IMR-90 (cell line): Measurements from ENCODE around the gene ILF2. TPM values are rescaled to one million over a fixed set of nuclear protein-coding genes. Genes with fewer than 3 reads are reported as not detected.

ENCODE experiments used
- ATAC-seq: fragments of 200-7000 bp; cut with Tn5 transposase; 2 replicates; pipeline ENCODE4 v1.9.1; 2020; ENCODE audit warnings: low read depth, mild to moderate bottlenecking, moderate library complexity
- BruUV-seq: library from RNA; stranded (reverse); fragments of 400-500 nt; replicated peaks from 2 replicates; lab custom pipeline; 2021; lab: Mats Ljungman, UMichigan
- CTCF ChIA-PET: fragments of 300-600 bp; formaldehyde crosslinking; extraction: SDS; loops from one replicate; lab custom pipeline; 2021; ENCODE audit warnings: antibody characterized with exemption; lab: Yijun Ruan, JAX
- POLR2A ChIA-PET: fragments of 300-600 bp; sonication (Branson Sonifier 250); formaldehyde crosslinking; loops from one replicate; lab custom pipeline; 2022; ENCODE audit warnings: antibody characterized with exemption; ENCODE audit not compliant: unreplicated experiment; lab: Charles Lee
- DNase-seq: peaks from one replicate; pipeline ENCODE4 v3.0.0; 2013
- H2AFZ ChIP-seq: replicated peaks from 2 replicates; pipeline ENCODE3; 2013; ENCODE audit warnings: low read length, mild to moderate bottlenecking; ENCODE audit not compliant: poor library complexity
- H2AK5ac ChIP-seq: 2 replicates; pipeline ENCODE4 v1.6.1; 2013; ENCODE audit warnings: low read depth, low read length, inconsistent platforms
- H2AK9ac ChIP-seq: replicated peaks from 2 replicates; pipeline ENCODE3; 2013; ENCODE audit warnings: mild to moderate bottlenecking, low read depth, low read length, moderate library complexity; ENCODE audit not compliant: poor library complexity
- H2BK120ac ChIP-seq: 2 replicates; pipeline ENCODE4 v1.6.1; 2013; ENCODE audit warnings: low read depth, low read length, inconsistent platforms
- H2BK15ac ChIP-seq: 3 replicates; pipeline ENCODE4 v1.6.1; 2013; ENCODE audit warnings: low read depth, low read length, inconsistent platforms
- H2BK20ac ChIP-seq: 2 replicates; pipeline ENCODE4 v1.6.1; 2013; ENCODE audit warnings: low read depth, mild to moderate bottlenecking, inconsistent platforms, low read length, moderate library complexity
- H2BK5ac ChIP-seq: 2 replicates; pipeline ENCODE4 v1.6.1; 2013; ENCODE audit warnings: mild to moderate bottlenecking, low read depth, low read length, inconsistent platforms; ENCODE audit not compliant: poor library complexity, severe bottlenecking
- H3K14ac ChIP-seq: replicated peaks from 2 replicates; pipeline ENCODE4 v1.6.1; 2013; ENCODE audit warnings: low read depth, low read length, inconsistent platforms
- H3K18ac ChIP-seq: 2 replicates; pipeline ENCODE4 v1.6.1; 2013; ENCODE audit warnings: low read depth, low read length, control low read depth
- H3K23ac ChIP-seq: 2 replicates; pipeline ENCODE4 v1.6.1; 2013; ENCODE audit warnings: low read depth, low read length, inconsistent platforms
- H3K27ac ChIP-seq: 2 replicates; pipeline ENCODE4 v1.5.1; 2013; ENCODE audit warnings: mild to moderate bottlenecking, control low read depth, low read length; ENCODE audit not compliant: insufficient read depth
- H3K27me3 ChIP-seq: 2 replicates; pipeline ENCODE4 v1.6.1; 2013; ENCODE audit warnings: low read length; ENCODE audit not compliant: control insufficient read depth, insufficient read depth
- H3K36me3 ChIP-seq: 2 replicates; pipeline ENCODE4 v1.6.1; 2013; ENCODE audit warnings: low read length, mixed read lengths; ENCODE audit not compliant: control insufficient read depth, insufficient read depth
- H3K4ac ChIP-seq: 2 replicates; pipeline ENCODE4 v1.6.1; 2013; ENCODE audit warnings: low read depth, low read length, inconsistent platforms
- H3K4me1 ChIP-seq: 2 replicates; pipeline ENCODE4 v1.6.1; 2013; ENCODE audit warnings: low read length, mixed read lengths; ENCODE audit not compliant: control insufficient read depth, insufficient read depth
- H3K4me2 ChIP-seq: 2 replicates; pipeline ENCODE4 v1.6.1; 2013; ENCODE audit warnings: low read depth, mild to moderate bottlenecking, control low read depth, low read length, moderate library complexity
- H3K4me3 ChIP-seq: 2 replicates; pipeline ENCODE4 v1.5.1; 2013; ENCODE audit warnings: low read depth, mild to moderate bottlenecking, control low read depth, low read length, moderate library complexity; ENCODE audit not compliant: insufficient read depth
- H3K56ac ChIP-seq: 2 replicates; pipeline ENCODE4 v1.6.1; 2013; ENCODE audit warnings: low read length, inconsistent platforms; ENCODE audit not compliant: insufficient read depth; ENCODE audit errors: extremely low read depth
- H3K79me1 ChIP-seq, 2 experiments: 2 replicates each; pipeline ENCODE4 v1.6.1; 2013; ENCODE audit warnings: low read length in 2 of 2, inconsistent platforms in 1 of 2, low read depth in 1 of 2
- H3K9ac ChIP-seq: 2 replicates; pipeline ENCODE4 v1.6.1; 2013; ENCODE audit warnings: low read depth, low read length, control low read depth
- H3K9me1 ChIP-seq: 2 replicates; pipeline ENCODE4 v1.6.1; 2013; ENCODE audit warnings: low read length, inconsistent platforms; ENCODE audit not compliant: insufficient read depth
- H3K9me3 ChIP-seq: 2 replicates; pipeline ENCODE4 v1.6.1; 2013; ENCODE audit warnings: low read length; ENCODE audit not compliant: control insufficient read depth, insufficient read depth
- H4K20me1 ChIP-seq: 2 replicates; pipeline ENCODE4 v1.6.1; 2013; ENCODE audit warnings: low read length, inconsistent platforms; ENCODE audit not compliant: insufficient read depth
- H4K5ac ChIP-seq: 2 replicates; pipeline ENCODE4 v1.6.1; 2013; ENCODE audit warnings: mild to moderate bottlenecking, low read depth, low read length, control low read depth
- H4K8ac ChIP-seq, 2 experiments: 2 replicates each; pipeline ENCODE4 v1.6.1; 2013; ENCODE audit warnings: low read depth in 2 of 2, low read length in 2 of 2, control low read depth in 1 of 2, inconsistent platforms in 1 of 2
- H4K91ac ChIP-seq: 2 replicates; pipeline ENCODE4 v1.6.1; 2013; ENCODE audit warnings: low read depth, low read length, inconsistent platforms; ENCODE audit not compliant: insufficient read depth
- BHLHE40 ChIP-seq: fragments of 150-350 bp; IDR thresholded peaks from 2 replicates; pipeline ENCODE4 v1.6.1; 2016; ENCODE audit warnings: mild to moderate bottlenecking, low read depth, low read length
- CEBPB ChIP-seq: IDR thresholded peaks from 2 replicates; pipeline ENCODE4 v1.6.1; 2012; ENCODE audit warnings: low read depth, low read length, improper control_type of control experiment
- CHD1 ChIP-seq: IDR thresholded peaks from 2 replicates; pipeline ENCODE4 v1.6.1; 2012; ENCODE audit warnings: low read depth, low read length, improper control_type of control experiment
- CTCF ChIP-seq: conservative IDR thresholded peaks from 2 replicates; pipeline ENCODE4 v1.5.1; 2012; ENCODE audit warnings: mild to moderate bottlenecking, low read depth, low read length, improper control_type of control experiment
- ELK1 ChIP-seq: fragments of 150-350 bp; IDR thresholded peaks from 2 replicates; pipeline ENCODE4 v1.6.1; 2016; ENCODE audit warnings: low read depth, mild to moderate bottlenecking, low read length, moderate library complexity, borderline replicate concordance
- MAFK ChIP-seq: IDR thresholded peaks from 2 replicates; pipeline ENCODE4 v1.6.1; 2012; ENCODE audit warnings: low read depth, low read length, improper control_type of control experiment
- MAZ ChIP-seq: IDR thresholded peaks from 2 replicates; pipeline ENCODE4 v1.6.1; 2012; ENCODE audit warnings: low read depth, mild to moderate bottlenecking, low read length, improper control_type of control experiment, moderate library complexity, borderline replicate concordance
- MXI1 ChIP-seq: IDR thresholded peaks from 2 replicates; pipeline ENCODE4 v1.6.1; 2012; ENCODE audit warnings: low read depth, mild to moderate bottlenecking, low read length, moderate library complexity, borderline replicate concordance
- NFE2L2 ChIP-seq: fragments of 150-350 bp; IDR thresholded peaks from 2 replicates; pipeline ENCODE4 v1.6.1; 2016; ENCODE audit warnings: low read depth, mild to moderate bottlenecking, low read length
- POLR2A ChIP-seq: IDR thresholded peaks from 2 replicates; pipeline ENCODE4 v1.6.1; 2012; ENCODE audit warnings: mild to moderate bottlenecking, low read depth, low read length
- RAD21 ChIP-seq: IDR thresholded peaks from 2 replicates; pipeline ENCODE4 v1.6.1; 2012; ENCODE audit warnings: low read length, improper control_type of control experiment
- RCOR1 ChIP-seq: IDR thresholded peaks from 2 replicates; pipeline ENCODE4 v1.6.1; 2012; ENCODE audit warnings: mild to moderate bottlenecking, low read length, improper control_type of control experiment; ENCODE audit not compliant: insufficient replicate concordance
- RFX5 ChIP-seq: IDR thresholded peaks from 2 replicates; pipeline ENCODE4 v1.8.0; 2012; ENCODE audit warnings: low read depth, mild to moderate bottlenecking, low read length, moderate library complexity
- USF2 ChIP-seq: fragments of 150-350 bp; IDR thresholded peaks from 2 replicates; pipeline ENCODE4 v1.6.1; 2017; ENCODE audit warnings: mild to moderate bottlenecking, antibody characterized with exemption, low read length, low read depth
- WGBS, 2 experiments: methylation state at CpG; one replicate each; pipeline versions ENCODE4 v1.1.5 to v1.1.7; 2013; ENCODE audit warnings: missing lambda C conversion rate in 2 of 2; ENCODE audit not compliant: insufficient read length in 1 of 2; ENCODE audit errors: extremely low coverage in 2 of 2; 5-methylcytosine and 5-hydroxymethylcytosine counted together
- dilution Hi-C: fragments of 300-500 bp; cut with HindIII; formaldehyde crosslinking; loops from one replicate; pipeline ENCODE4 v1.14.3; 2018; ENCODE audit warnings: low sequenced_read_pairs; ENCODE audit not compliant: unreplicated experiment
- in situ Hi-C: fragments of 300-500 bp; cut with MboI; formaldehyde crosslinking; loops from 3 replicates; pipeline ENCODE4 v1.14.3; 2019; ENCODE audit warnings: low sequenced_read_pairs, inconsistent platforms, mixed read lengths
- intact Hi-C: fragments of 100-400 bp; cut with micrococcal nuclease; formaldehyde crosslinking; loops from 2 replicates; pipeline ENCODE4 v1.10.0; 2022
- polyA plus RNA-seq, 3 experiments: library from polyadenylated mRNA; depleted of rRNA; stranded (reverse); fragments of >200 nt; gene quantifications; 2 replicates each; pipeline ENCODE4 v1.2.3, GENCODE V29; 2012; ENCODE audit warnings: low replicate concordance in 1 of 3
- total RNA-seq: library from RNA; depleted of rRNA; stranded (reverse); fragments of >200 nt; gene quantifications from 2 replicates; pipeline ENCODE4 v1.2.3, GENCODE V29; 2012

ILF2 gene
- total and polyA plus RNA-seq, 2 of the 4 experiments (the other 2 are of a cell fraction): 273 to 504 TPM

- Histone ChIP-seq H2AK9ac (peak overlapping the region; percentile 71), H3K4ac (0 out of 2 replicates have a peak overlapping the region, but pooled peaks have one; percentile 28), H4K91ac (peak overlapping the region; percentile 27; the same call in 1 of the 2 replicates), H2AFZ (no peak overlapping the region), H3K36me3 (0 out of 2 replicates have a peak, but pooled peaks cover 5% of the 10 kb centered on the region), H3K14ac (no peak overlapping the region), H3K18ac (no peak overlapping the region), H3K4me3 (no peak overlapping the region), H3K27me3 (no peaks in the 10 kb centered on the region), H3K9ac (no peak overlapping the region), H4K5ac (no peak overlapping the region), H2BK15ac (peak overlapping the region; percentile 22; the same call in 1 of the 3 replicates), H3K9me3 (no peaks in the 10 kb centered on the region), H3K4me2 (no peak overlapping the region), H3K56ac (no peak overlapping the region), H4K8ac (no peak overlapping the region), H3K4me1 (peaks cover 16% of the 10 kb centered on the region), H3K27ac (no peak overlapping the region), H3K23ac (no peak overlapping the region), H2BK5ac (no peak overlapping the region), H2BK120ac (no peak overlapping the region), H2AK5ac (peak overlapping the region; percentile 32), H4K20me1 (peaks cover 4% of the 10 kb centered on the region; the same call in 1 of the 2 replicates), H3K79me1 (peaks cover 20 to 34% of the 10 kb centered on the region in 2 experiments), H3K9me1 (peaks cover 24% of the 10 kb centered on the region), H2BK20ac (no peak overlapping the region)
- ChIA-PET POLR2A (interaction anchor here (0.6 kb wide), 1 partner anchor 61 kb away, joined by 4 read pairs; no protein-coding TSS in a partner anchor), CTCF (interaction anchor here (0.9 kb wide), 1 partner anchor 119 kb away, joined by 3 read pairs; no protein-coding TSS in a partner anchor)
- dilution Hi-C loops (no loop called here), intact Hi-C loops (loop anchor here (5.0 kb wide), 1 partner anchor 97 kb away; no protein-coding TSS in a partner anchor), in situ Hi-C loops (no loop called here)
- no peak for TF ChIP-seq RAD21
- TF ChIP-seq BHLHE40: no peak
- TF ChIP-seq MXI1: no peak
- no peak for TF ChIP-seq CEBPB
- no peak for TF ChIP-seq RFX5
- TF ChIP-seq MAZ: no peak
- no peak for TF ChIP-seq ELK1
- TF ChIP-seq USF2: no peak
- TF ChIP-seq RCOR1: no peak
- TF ChIP-seq POLR2A: no peak
- no peak for TF ChIP-seq NFE2L2
- no peak for TF ChIP-seq MAFK
- TF ChIP-seq CTCF: no peak
- TF ChIP-seq CHD1: no peak
- no CpG with 5 or more reads among the region's 5 CpGs for WGBS, 2 experiments
- DNase-seq (no peak), ATAC-seq (no peak)
- BruUV-seq: no TSS peak
Observed at GRCh38 chr1:153629343-153629665, 41.5 kb downstream of the ILF2 start.
